HFF-Myc (cell line): ENCODE measurements around the gene RPL41.

ENCODE experiments used
- DNase-seq: peaks from one replicate; pipeline ENCODE4 v3.0.0-alpha.2; 2011; ENCODE audit warnings: low read depth; ENCODE audit errors: extremely low read depth
- H3K4me3 ChIP-seq: replicated peaks from 2 replicates; pipeline ENCODE4 v1.5.1; 2011; ENCODE audit warnings: low read depth, mild to moderate bottlenecking, control low read depth, low read length
- CTCF ChIP-seq: IDR thresholded peaks from 2 replicates; pipeline ENCODE4 v1.5.1; 2012; ENCODE audit warnings: mild to moderate bottlenecking, low read depth, low read length, control low read depth; ENCODE audit errors: missing control alignments

Gene RPL41

GRCh38 chr12:56134897-56135296 is 18.5 kb downstream of the RPL41 start:
- TF ChIP-seq CTCF = no peak
- H3K4me3 ChIP-seq = no peak overlapping the region
- no peak for DNase-seq

GRCh38 chr12:56137853-56138571 is 21.6 kb downstream of the RPL41 start:
- TF ChIP-seq CTCF = no peak
- no peak for DNase-seq

GRCh38 chr12:56141946-56142784 is 25.7 kb downstream of the RPL41 start:
- no peak overlapping the region for H3K4me3 ChIP-seq
- TF ChIP-seq CTCF = no peak
- DNase-seq = no peak

More at GRCh38 chr12:56137853-56138571, 21.6 kb downstream of the RPL41 start:
- H3K4me3 ChIP-seq = no peak overlapping the region

GRCh38 chr12:56143217-56143616 is 26.8 kb downstream of the RPL41 start:
- no peak overlapping the region for H3K4me3 ChIP-seq
- TF ChIP-seq CTCF = no peak
- DNase-seq = no peak

- no peak overlapping the region for H3K4me3 ChIP-seq
- no peak for DNase-seq
- TF ChIP-seq CTCF = no peak
These were observed 27.4 kb downstream of the RPL41 start for GRCh38 chr12:56143870-56144269.

GRCh38 chr12:56145217-56145616 is 28.8 kb downstream of the RPL41 start:
- TF ChIP-seq CTCF = no peak
- DNase-seq = no peak
- no peak overlapping the region for H3K4me3 ChIP-seq
